Activated CD8-positive, alpha-beta memory T cell treated with anti-CD3 and anti-CD28 coated beads for 48 hours (primary cell): ENCODE data around the gene CTNNBIP1.

ENCODE experiments used
- DNase-seq, 3 experiments: peaks; one replicate each; pipeline ENCODE4 v3.0.0-alpha.2; 2020; ENCODE audit warnings: low read depth in 2 of 3, low spot score in 2 of 3

CTNNBIP1 gene

GRCh38 chr1:9904596-9904995, 5.5 kb downstream of the CTNNBIP1 start:
- no peak for DNase-seq

- no peak for DNase-seq
Measured at GRCh38 chr1:9903801-9904527, 6.1 kb downstream of the CTNNBIP1 start.

DNA sequence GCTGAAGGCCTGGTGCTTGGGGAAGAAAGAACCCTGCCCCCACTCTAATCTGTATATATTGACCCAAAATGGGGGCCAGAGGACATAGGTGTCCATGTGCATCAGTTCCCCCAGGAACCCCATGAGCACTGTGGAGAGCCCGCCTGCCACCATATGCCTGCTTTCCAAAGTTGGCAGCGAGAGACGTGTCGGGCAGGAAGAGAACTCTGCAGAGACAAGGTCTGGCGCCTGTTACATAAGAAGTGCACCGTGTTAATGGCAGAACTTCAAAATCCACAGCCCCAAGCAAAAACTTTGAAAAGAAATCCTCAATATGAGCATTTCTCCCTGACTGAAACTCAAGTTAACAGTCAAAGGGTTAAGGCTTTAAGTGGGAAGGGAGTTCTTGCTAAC, 8.0 kb downstream of the CTNNBIP1 start:
- no peak for DNase-seq

- no peak for DNase-seq
Measured at GRCh38 chr1:9901148-9902059, 8.7 kb downstream of the CTNNBIP1 start.

DNA sequence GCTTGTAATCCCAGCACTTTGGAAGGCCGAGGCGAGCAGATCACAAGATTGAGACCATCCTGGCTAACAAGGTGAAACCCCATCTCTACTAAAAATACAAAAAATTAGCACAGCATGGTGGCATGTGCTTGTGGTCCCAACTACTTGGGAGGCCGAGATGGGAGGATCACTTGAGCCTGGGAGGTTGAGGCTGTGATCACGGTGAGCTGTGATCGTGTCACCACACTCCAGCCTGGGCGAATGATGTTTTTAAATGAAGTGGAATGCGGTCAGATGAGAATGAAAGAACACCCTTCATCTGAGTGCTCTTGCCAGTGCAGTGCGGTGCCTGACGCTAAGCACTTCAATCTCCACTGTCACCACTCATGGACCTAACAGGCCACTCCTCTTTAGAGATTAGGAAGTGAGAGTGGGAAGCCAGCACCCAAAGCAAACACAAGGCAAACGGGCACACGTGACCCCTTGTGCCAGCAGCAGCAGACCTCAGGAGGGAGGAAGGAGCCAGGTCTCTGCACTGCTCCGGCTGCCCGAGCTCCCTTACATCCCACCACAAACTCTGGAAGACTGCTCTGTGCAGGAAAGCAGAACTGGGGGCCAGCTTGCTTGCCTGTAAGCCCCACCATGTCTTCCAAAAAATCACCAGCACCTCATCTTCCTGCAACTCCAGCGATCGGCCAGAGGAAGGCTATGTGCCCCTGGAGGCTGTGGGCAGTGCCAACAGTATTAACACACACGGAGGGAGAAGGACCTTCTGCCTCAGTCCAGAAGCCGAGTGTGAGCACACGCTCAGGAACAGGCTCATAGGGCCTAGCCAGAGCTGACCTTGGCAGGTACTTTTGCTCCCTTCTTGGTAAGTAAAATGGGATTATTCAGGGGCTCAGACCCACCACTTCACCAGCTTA, 9.7 kb downstream of the CTNNBIP1 start:
- no peak for DNase-seq

DNA sequence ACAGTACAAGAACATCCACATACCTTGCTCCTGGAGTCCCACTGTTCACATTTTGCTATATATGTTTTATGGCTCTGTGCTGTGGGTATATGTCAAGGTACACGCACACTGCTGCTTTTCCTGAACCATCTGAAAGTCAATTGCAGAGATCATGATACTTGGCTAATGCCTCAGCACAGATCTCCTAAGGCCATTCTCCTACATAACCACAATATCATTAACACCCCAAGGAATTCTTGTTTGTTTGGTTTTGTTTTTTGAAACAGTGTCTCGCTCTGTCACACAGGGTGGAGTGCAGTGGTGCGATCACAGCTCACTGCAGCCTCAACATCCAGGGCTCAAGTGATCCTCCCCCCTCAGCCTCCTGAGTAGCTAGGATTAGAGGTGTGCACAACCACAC, 16.0 kb downstream of the CTNNBIP1 start:
- DNase-seq, result no peak

DNA sequence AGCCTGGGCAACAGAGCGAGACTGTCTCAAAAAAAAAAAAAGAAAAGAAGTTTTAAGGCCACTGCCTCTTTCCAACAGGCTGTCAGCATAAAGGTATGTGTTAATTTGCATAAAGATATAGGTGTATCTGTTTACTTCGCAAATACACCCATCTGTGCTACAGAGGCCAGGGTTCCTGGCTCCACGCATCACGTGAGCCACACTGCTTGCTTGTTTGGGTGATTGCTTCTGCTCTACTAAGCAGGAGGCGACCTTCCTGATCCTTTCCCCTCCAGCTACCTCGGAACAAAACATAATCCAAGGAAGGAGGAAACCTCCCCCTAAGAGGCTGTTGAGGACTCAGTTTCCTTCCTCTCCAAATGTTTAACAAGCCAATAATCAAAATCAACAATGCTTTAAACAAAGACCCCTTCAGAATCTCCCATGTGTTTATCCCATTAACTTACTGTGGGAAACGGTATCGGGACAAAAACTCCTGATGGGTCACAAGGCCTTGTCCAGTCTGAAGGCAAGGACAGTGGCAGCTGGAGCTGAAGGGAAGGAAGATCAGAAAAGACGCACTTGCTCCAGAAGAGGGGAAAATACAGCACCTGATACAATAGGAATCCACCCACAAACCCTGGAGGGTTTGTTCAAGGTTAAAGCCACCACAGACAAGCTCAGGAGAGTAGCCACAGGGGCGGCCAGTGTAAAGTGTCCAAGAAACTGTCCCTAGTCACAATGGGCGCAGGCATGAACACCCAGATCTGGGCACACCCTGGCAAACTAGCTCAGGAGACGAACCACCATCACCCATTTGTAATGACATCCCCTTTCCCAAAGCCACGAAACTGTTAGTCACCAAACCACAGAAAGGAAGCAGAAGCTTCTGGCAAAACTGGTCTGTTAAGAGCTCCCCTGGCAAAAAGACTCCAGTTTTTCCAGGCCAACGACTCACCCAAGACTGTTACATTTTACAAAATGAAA, 17.2 kb downstream of the CTNNBIP1 start:
- no peak for DNase-seq

GRCh38 chr1:9891207-9891606, 18.9 kb downstream of the CTNNBIP1 start:
- no peak for DNase-seq

DNA sequence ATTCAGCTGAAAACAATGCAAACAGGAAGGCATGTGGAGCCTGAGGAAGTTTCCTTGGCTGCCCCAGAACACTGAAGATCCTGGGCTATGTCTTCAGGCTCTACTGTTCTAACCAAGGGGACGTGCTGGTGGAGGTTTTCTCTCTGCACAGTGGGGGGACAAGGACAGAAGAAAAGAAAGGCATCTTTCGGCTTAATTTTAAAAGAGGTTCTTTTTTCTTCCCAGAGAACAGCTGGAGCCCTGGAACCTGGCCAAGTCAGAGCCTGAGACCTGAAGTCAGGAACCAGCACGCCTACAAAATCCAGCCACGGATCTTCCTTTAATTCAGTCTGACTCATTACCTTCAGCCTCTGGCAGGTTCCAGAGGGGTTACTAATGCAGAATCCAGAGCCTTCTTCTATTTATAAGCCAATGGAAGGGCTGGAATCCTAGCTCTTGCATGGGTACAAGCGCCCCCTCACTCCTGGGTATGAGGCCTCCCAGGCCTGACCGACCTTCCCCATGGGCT, 19.8 kb downstream of the CTNNBIP1 start:
- no peak for DNase-seq

DNA sequence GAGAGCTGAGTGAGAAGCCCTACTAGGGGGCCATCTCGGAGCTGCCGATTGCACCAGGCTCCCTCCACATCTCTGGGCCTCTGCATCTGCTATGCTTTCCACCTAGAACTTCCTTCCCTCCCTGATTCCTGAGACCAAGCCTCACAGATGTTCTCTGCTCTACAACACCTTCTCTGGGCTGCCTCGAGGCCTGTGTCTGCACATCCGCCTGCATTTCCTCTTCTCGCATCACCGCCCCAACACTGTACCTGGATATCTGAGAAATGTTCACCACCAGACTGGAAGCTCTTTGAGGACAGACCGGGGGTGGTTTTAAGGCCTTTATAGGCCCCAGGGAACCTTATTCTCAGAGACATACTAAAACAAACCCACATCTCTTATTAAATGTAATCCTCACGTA, 20.7 kb downstream of the CTNNBIP1 start:
- no peak for DNase-seq

DNA sequence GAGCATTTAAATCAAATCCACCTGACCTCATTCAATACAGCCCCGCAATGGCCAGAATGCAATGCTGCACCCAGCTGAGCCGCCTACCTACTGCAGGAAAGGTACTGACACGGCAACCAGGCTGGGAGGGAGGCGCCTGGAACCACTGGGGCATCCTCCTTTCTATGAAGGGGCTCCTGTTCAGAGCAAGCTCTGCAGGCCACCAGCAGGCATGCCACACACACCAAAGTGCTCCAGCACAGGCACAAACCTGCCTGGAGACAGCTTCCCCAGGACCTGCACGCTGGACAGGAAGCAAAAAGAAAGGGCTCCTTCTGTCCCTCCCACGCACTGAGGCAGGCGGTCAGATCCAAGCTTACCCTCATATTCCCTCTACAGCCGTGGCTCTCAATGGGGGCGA, 21.2 kb downstream of the CTNNBIP1 start:
- no peak for DNase-seq

GRCh38 chr1:9887070-9887469, 23.0 kb downstream of the CTNNBIP1 start:
- no peak for DNase-seq

- DNase-seq, result no peak
Measured at GRCh38 chr1:9886092-9886742, 23.9 kb downstream of the CTNNBIP1 start.

DNA sequence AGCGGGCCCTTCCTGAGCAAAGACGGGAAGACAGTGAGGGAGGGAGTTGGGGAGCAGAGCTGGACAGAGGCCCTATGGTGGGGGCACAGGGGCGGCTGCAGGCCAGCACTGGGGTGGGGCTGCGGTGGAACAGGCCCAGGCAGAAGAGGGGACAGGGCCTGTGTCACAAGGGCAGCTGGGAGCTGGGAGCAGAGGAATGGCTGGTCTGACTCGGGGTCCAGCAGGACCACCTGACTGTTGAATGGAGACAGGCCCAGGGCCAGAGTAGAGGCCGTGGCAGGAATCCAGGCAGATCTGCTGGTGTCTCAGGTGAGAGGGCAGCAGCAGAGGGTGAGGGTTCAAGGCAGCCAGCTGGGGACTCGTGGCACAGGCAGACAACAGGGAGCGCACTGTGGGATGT, 25.3 kb downstream of the CTNNBIP1 start:
- DNase-seq, result no peak

DNA sequence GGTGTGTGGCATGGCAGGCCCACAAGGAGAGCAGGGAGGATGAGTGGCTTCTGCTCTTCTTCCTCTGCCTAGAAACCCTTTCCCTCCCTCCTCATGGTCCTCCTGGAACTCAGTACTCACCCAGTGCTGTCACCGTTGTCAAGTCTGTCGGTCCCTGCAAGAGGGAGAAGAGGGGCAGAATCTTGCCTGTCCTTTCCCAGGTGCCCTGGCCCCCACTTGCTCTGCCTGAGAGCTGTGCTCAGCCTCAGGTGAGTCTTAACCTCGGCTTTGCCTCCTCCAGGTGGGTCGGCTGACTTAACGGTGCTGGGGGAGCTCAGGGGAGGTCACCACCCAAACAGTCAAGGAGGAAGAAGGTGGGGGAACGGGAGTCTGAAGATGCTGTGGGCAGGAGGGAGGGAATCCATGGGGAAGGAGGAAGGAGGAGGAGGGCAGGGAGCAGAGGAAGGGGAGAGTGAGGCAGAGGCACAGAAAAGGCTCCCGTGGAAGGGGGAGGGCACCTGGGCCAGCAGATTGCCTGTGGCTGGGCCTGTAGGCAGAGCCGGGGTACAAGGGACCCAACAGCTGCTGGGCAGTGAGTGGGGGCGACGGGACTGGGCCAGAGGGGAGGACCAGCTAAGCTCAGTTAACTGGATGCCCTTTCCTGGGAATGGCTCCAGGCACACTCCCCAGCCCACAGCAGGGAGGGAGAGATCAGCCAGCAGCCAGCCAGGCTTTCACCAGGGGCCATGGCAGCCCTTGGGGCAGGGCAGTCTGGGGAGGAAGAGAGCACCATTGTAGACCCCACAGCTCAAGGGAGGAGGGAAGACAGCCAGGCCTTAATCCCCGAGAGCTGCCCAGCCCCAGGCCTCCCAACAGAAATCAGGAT, 26.3 kb downstream of the CTNNBIP1 start:
- DNase-seq, result no peak

- no peak for DNase-seq
Measured at GRCh38 chr1:9882945-9883303, 27.1 kb downstream of the CTNNBIP1 start.

- no peak for DNase-seq
Measured at GRCh38 chr1:9882296-9882944, 27.6 kb downstream of the CTNNBIP1 start.

- no peak for DNase-seq
Measured at GRCh38 chr1:9881838-9882249, 28.2 kb downstream of the CTNNBIP1 start.
